Activated CD4-positive, alpha-beta T cell treated with anti-CD3 and anti-CD28 coated beads, Interleukin-2, amount 10 ng/mL, durations not matched to agents 24 days and 14 days (primary cell): ENCODE data around the gene C12orf50. TPM values are rescaled to one million over a fixed set of nuclear protein-coding genes. Genes with fewer than 3 reads are reported as not detected.
"Not testable (repeated sequence)": the region's sequence is repeated elsewhere in the genome, so short reads cannot be mapped to it uniquely, and the experiment has no call there.

ENCODE experiments used
- DNase-seq: peaks from one replicate; pipeline ENCODE4 v3.0.0; 2022
- H3K27ac Mint-ChIP-seq: one replicate; pipeline ENCODE4 v1.8.0; 2022; ENCODE audit warnings: mild to moderate bottlenecking, mixed read lengths
- H3K27me3 Mint-ChIP-seq: one replicate; pipeline ENCODE4 v1.8.0; 2022; ENCODE audit warnings: mixed read lengths
- H3K36me3 Mint-ChIP-seq: one replicate; pipeline ENCODE4 v1.8.0; 2022; ENCODE audit warnings: low read depth, mild to moderate bottlenecking, mixed read lengths
- H3K4me1 Mint-ChIP-seq: one replicate; pipeline ENCODE4 v1.8.0; 2021; ENCODE audit warnings: mixed read lengths
- H3K4me3 Mint-ChIP-seq: one replicate; pipeline ENCODE4 v1.8.0; 2022; ENCODE audit warnings: mild to moderate bottlenecking, moderate library complexity, mixed read lengths
- H3K9me3 Mint-ChIP-seq: one replicate; pipeline ENCODE4 v1.8.0; 2021; ENCODE audit warnings: mixed read lengths
- intact Hi-C: fragments of 100-400 bp; cut with micrococcal nuclease; formaldehyde crosslinking; loops from one replicate; pipeline ENCODE4 v1.15.1; 2023
- total RNA-seq: library from RNA; stranded (reverse); gene quantifications from 2 replicates; pipeline ENCODE4 v1.2.3, GENCODE V29; 2022

The C12orf50 gene
- total RNA-seq, 1 donor from 2014 or later = not detected

- intact Hi-C loops = no loop called here
- Mint-ChIP-seq H3K9me3 (no peaks in the 10 kb centered on the region), H3K36me3 (no peaks in the 10 kb centered on the region), H3K27me3 (no peaks in the 10 kb centered on the region), H3K4me3 (no peak overlapping the region), H3K4me1 (no peaks in the 10 kb centered on the region), H3K27ac (no peak overlapping the region)
- no peak for DNase-seq
These were observed 68.6 kb downstream of the C12orf50 start for GRCh38 chr12:87960566-87960965.

- intact Hi-C loops, H3K36me3 Mint-ChIP-seq, H3K9me3 Mint-ChIP-seq, H3K4me1 Mint-ChIP-seq, DNase-seq, H3K27me3 Mint-ChIP-seq, H3K4me3 Mint-ChIP-seq, H3K27ac Mint-ChIP-seq: not testable (repeated sequence)
These were observed 75.2 kb downstream of the C12orf50 start for GRCh38 chr12:87954028-87954427.

DNA sequence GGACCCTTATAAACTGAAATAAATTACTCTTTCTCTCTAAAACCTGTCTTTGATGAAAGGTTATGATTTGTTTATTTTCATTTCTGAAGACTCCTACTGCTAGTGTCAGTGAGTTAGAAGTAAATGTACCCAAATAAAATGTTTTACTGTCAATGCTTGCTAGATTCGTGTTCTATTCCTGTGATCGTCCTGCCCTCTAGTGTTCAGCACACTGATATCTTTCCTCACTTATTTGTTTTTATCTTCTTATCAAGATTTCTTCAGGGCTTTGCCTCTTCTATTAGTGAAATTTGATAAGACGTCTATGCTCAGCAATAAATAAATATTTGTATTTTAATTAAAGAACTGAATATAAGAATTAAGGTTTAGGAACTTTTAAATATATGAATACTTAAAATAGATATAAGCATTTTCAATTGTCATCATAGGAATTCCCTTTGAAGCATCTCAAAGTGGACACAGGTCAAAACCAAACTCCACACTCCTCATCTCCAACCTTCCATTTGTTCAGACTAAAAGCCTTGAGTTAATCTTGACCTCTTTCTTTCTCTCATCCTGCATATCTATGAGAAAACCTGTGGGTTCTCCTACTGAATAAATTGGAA is 75.8 kb downstream of the C12orf50 start:
- no peak for DNase-seq
- Mint-ChIP-seq H3K4me3 (no peak overlapping the region), H3K27ac (no peak overlapping the region), H3K36me3 (no peaks in the 10 kb centered on the region), H3K27me3 (no peaks in the 10 kb centered on the region), H3K9me3 (no peaks in the 10 kb centered on the region), H3K4me1 (no peaks in the 10 kb centered on the region)
- intact Hi-C loops = no loop called here

GRCh38 chr12:87952850-87953249 is 76.4 kb downstream of the C12orf50 start:
- no peak overlapping the region for H3K27ac Mint-ChIP-seq
- intact Hi-C loops = no loop called here
- no peak for DNase-seq
- H3K36me3 Mint-ChIP-seq = no peaks in the 10 kb centered on the region
- H3K4me1 Mint-ChIP-seq = no peaks in the 10 kb centered on the region
- no peak overlapping the region for H3K4me3 Mint-ChIP-seq
- H3K9me3 Mint-ChIP-seq = no peaks in the 10 kb centered on the region
- H3K27me3 Mint-ChIP-seq = no peaks in the 10 kb centered on the region

GRCh38 chr12:87952223-87952622 is 77.0 kb downstream of the C12orf50 start:
- Mint-ChIP-seq H3K27ac (no peak overlapping the region), H3K4me3 (no peak overlapping the region), H3K9me3 (no peaks in the 10 kb centered on the region), H3K4me1 (no peaks in the 10 kb centered on the region), H3K27me3 (no peaks in the 10 kb centered on the region), H3K36me3 (no peaks in the 10 kb centered on the region)
- intact Hi-C loops = no loop called here
- DNase-seq = no peak

DNA sequence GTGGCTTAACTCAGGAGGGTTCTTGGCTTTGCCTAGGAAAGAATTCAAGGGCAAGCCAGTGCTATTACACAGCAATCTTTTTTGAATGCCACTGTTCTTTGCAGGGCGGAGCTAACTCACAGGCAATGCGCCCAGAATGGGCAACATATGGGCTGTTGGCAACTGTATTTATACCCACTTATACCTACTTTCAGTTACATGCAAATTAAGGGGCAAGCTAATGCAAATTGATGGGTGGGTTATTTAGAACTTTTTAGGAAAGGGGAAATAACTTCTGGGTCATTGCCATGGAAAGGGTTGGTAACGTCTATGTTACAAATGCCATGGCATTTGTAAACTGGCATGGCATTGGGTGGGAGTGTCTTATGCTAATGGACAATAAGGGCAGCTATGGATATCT is 85.4 kb downstream of the C12orf50 start:
- Mint-ChIP-seq H3K4me1 (no peaks in the 10 kb centered on the region), H3K4me3 (no peak overlapping the region), H3K27me3 (no peaks in the 10 kb centered on the region), H3K27ac (no peak overlapping the region), H3K36me3 (no peaks in the 10 kb centered on the region), H3K9me3 (peaks cover 5% of the 10 kb centered on the region)
- intact Hi-C loops = no loop called here
- no peak for DNase-seq

DNA sequence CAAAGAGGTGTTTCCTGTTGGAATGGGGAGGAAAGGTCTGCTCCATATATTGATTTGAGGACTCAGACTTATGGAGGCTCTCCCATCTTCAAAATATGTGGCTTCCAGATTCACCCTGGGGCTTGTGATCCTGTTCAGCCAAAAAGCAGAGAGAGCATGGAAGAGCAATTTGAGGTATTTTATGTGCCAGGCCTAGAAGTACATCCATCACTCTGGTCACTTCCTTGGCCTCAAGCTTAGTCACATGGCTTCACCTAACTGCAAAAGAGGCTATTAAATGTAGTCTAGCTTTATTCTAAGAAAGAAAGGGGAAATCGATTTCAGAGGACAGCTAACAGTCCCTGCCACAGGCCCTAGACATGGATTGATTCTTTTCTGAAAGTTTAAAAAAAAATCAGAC is 86.2 kb downstream of the C12orf50 start:
- Mint-ChIP-seq H3K27me3 (no peaks in the 10 kb centered on the region), H3K4me3 (no peak overlapping the region), H3K27ac (no peak overlapping the region), H3K9me3 (peaks cover 5% of the 10 kb centered on the region), H3K36me3 (no peaks in the 10 kb centered on the region), H3K4me1 (no peaks in the 10 kb centered on the region)
- no peak for DNase-seq
- intact Hi-C loops = no loop called here

DNA sequence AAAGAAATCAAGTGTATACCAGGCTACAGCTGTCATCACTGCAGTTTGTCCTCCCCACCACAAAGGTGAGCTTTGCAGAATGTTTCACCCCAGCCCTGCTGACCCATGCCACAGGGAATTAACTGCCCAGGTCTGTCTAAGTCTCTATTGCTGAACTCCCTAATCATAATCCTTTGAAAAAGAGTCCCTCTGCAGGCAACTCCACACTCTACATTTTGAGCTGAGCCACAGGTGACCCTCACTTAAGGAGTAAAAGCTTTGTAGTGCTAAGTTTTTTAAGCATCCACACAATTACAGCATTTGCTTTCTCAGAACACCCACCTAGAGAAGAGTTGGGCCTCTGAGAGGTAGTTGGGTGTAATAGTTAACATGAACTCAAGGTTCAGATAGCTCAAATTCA is 90.0 kb downstream of the C12orf50 start:
- no peaks in the 10 kb centered on the region for H3K9me3 Mint-ChIP-seq
- H3K4me3 Mint-ChIP-seq = no peak overlapping the region
- no peaks in the 10 kb centered on the region for H3K4me1 Mint-ChIP-seq
- H3K27me3 Mint-ChIP-seq = no peaks in the 10 kb centered on the region
- DNase-seq = no peak
- intact Hi-C loops = no loop called here
- H3K36me3 Mint-ChIP-seq = no peaks in the 10 kb centered on the region
- no peak overlapping the region for H3K27ac Mint-ChIP-seq

DNA sequence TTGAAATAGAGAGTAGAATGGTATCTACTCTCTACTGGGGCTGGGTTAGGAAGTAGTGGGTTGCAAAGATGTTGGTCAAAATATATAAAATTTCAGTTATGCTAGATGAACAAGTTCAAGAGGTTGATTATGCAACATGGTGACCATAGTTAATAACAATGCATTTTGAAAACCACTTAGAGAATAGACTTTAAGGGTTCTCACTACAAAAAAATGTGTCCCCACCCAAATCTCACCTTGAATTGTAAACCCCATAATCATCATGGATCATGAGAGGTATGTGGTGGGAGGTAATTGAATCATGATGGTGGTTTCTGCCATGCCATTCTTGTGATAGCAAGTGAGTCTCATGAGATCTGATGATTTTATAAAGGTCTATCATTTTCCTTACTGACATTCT is 94.0 kb downstream of the C12orf50 start:
- intact Hi-C loops = no loop called here
- Mint-ChIP-seq H3K9me3 (no peaks in the 10 kb centered on the region), H3K27ac (no peak overlapping the region), H3K4me3 (no peak overlapping the region), H3K4me1 (no peaks in the 10 kb centered on the region), H3K27me3 (no peaks in the 10 kb centered on the region), H3K36me3 (no peaks in the 10 kb centered on the region)
- no peak for DNase-seq

GRCh38 chr12:87933991-87934390 is 95.2 kb downstream of the C12orf50 start:
- Mint-ChIP-seq H3K27ac (no peak overlapping the region), H3K4me1 (no peaks in the 10 kb centered on the region), H3K4me3 (no peak overlapping the region), H3K9me3 (no peaks in the 10 kb centered on the region), H3K36me3 (no peaks in the 10 kb centered on the region), H3K27me3 (no peaks in the 10 kb centered on the region)
- intact Hi-C loops = no loop called here
- DNase-seq = no peak

DNA sequence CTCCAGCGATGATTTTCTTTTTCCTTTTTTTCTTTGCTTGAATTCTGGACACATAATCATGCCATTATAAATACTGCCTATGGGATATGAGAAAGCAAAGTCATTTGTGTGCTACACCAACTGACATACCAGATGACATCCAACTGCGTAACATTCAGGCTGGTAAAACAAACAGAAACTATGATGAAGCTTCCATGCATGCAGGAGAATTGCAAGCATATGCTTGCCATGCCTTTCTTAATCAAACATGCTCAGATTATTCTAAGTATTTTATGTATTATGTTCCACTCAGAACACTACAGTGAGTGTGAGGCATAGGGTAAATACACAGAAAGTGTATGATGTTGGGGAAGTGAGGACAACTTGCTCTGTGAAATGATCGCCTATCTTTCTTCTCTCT is 97.4 kb downstream of the C12orf50 start:
- no peaks in the 10 kb centered on the region for H3K36me3 Mint-ChIP-seq
- DNase-seq = no peak
- no peaks in the 10 kb centered on the region for H3K27me3 Mint-ChIP-seq
- no peaks in the 10 kb centered on the region for H3K9me3 Mint-ChIP-seq
- H3K27ac Mint-ChIP-seq = no peak overlapping the region
- no peaks in the 10 kb centered on the region for H3K4me1 Mint-ChIP-seq
- intact Hi-C loops = no loop called here
- no peak overlapping the region for H3K4me3 Mint-ChIP-seq

GRCh38 chr12:87930627-87931026 is 98.6 kb downstream of the C12orf50 start:
- H3K27ac Mint-ChIP-seq = no peak overlapping the region
- H3K9me3 Mint-ChIP-seq = no peaks in the 10 kb centered on the region
- H3K36me3 Mint-ChIP-seq = no peaks in the 10 kb centered on the region
- H3K4me1 Mint-ChIP-seq = no peaks in the 10 kb centered on the region
- intact Hi-C loops = no loop called here
- no peak for DNase-seq
- H3K27me3 Mint-ChIP-seq = no peaks in the 10 kb centered on the region
- H3K4me3 Mint-ChIP-seq = no peak overlapping the region

Other genes starting within 250 kb of the C12orf50 start
- gene CEP290, start 112.7 kb upstream of the C12orf50 start, total RNA-seq = 17.2 and 17.9 TPM in 2 replicates
- 8.2 and 8.3 TPM in 2 replicates for gene TMTC3, start 112.9 kb upstream of the C12orf50 start, total RNA-seq